ENCODE data around the gene IKZF5. TPM values are rescaled to one million over a fixed set of nuclear protein-coding genes. Genes with fewer than 3 reads are reported as not detected.

The IKZF5 gene
- total RNA-seq, 1 experiment from 2014 or later: 5.4 TPM

DNA sequence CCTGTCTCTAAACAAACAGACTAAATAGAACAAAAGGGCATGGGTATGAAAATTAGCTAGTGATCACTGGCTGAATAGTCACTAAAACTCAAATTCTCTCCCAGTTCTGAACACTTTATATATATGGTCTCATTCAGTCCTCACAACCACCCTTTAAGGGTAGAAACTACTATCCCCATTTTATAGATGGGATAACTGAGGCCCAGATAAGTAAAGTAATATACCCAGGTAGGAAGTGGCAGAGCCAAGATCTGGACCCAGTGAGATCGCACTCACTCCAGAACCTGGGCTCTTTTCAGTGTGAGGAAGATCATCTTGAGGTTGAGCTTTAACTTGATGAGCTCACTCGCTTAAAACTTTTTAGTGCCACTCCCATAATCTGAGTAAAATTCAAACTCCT is 23.9 kb downstream of the IKZF5 start:
- no peak for DNase-seq (ENCODE audit: low read depth)

GRCh38 chr10:122983898-122984297 is 24.7 kb downstream of the IKZF5 start:
- no peak for DNase-seq (ENCODE audit: low read depth)

DNA sequence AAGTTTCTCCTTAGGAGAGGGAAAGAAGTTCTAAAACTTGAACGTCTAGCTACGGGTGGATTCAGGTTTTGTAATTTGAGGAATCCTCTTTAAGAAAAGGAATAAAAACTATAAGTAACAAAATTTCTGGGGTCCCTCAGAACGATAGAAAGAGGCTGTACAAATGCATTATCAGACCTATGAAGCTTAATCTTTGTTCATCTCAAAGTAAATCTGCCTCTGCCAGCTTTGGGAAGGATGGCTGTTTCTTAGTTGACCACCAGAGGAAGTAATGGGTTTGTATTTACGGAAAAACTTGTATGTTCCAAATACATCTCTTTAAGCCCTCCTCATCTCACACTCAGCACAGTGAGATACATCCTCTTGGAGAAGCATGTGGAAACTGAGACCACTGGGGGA is 27.5 kb downstream of the IKZF5 start:
- peak; percentile 42 for DNase-seq (ENCODE audit: low read depth)

DNA sequence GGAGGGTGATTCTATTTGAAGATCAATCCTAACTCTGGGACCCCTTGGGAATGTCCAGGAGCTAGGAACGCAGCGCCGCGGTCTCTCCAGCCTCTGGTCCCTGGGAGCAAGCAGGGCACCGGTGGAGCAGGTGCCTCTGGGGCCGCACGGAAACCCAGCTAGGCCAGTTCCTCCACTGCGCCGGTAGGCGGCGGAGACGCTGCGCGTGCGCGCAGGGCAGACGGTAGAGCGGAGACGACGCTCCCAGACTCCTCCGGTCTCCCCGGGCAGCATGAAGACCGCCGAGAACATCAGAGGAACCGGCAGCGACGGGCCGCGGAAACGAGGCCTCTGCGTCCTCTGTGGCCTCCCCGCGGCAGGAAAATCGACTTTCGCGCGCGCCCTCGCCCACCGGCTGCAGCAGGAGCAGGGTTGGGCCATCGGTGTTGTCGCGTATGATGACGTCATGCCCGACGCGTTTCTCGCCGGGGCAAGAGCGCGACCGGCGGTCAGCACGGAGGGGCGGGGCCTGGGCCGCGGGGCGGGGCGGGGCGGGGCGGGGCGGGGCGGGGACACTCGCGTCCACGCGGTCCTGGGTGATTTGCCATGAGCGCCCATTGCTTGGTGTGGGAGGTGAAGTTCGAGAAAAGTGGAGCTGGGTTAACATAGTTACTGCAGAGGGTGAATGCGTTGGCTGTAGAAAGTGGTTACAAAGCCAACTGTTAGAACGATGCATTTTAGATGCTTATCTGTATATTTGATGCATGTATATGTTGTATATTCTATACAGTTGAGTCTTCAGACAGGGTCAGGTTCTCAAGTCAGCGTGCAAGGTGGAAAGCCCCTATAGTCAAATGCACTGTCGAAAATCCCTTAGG is 28.2 kb downstream of the IKZF5 start, which contains the start of gene PSTK:
PSTK (plus strand) TSS at position 193 of the 857 bp plus-strand sequence; CDS start at position 272, 79 bp downstream.
- peak; percentile 83 for DNase-seq (ENCODE audit: low read depth)

GRCh38 chr10:122974543-122975064 is 34.0 kb downstream of the IKZF5 start:
- no peak for DNase-seq (ENCODE audit: low read depth)

DNA sequence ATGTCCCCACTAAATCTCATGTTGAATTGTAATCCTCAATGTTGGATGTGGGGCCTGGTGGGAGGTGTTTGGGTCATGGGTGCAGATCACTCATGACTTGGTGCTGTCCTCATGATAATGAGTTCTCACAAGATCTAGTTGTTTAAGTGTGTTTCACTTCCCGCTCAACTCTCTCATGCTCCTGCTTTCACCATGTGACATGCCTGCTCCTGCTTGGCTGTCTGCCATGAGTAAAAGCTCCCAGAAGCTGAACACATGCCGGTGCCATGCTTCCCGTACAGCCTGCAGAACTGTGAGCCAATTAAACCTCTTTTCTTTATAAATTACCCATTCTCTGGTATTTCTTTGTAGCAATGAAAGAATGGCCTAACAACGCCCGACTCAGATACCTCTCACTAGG is 34.6 kb downstream of the IKZF5 start:
- no peak for DNase-seq (ENCODE audit: low read depth)

GRCh38 chr10:122968698-122969097 is 39.9 kb downstream of the IKZF5 start:
- no peak for DNase-seq (ENCODE audit: low read depth)

GRCh38 chr10:122966879-122967278 is 41.7 kb downstream of the IKZF5 start:
- DNase-seq (ENCODE audit: low read depth): no peak

DNA sequence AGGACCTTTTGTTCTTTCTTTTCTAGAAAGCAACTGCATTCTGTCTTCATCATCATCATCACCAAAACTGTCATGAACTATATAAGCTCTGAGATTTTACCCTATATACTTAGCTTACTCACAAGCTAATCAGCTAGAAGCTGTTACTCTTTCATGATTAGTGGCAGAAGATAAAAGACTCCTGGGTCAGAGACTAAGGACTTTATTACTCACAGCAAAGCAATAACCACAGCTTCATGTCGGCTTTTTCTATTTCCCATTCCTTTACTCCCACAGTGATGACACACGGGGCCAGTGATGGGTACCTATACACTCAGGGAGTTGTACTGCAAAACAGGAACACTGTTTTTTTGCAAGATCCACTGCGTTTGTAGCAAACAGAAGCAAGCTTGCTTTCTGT is 46.2 kb downstream of the IKZF5 start:
- no peak for DNase-seq (ENCODE audit: low read depth)

- DNase-seq (ENCODE audit: low read depth): peak; percentile 17
These were observed 51.1 kb downstream of the IKZF5 start for GRCh38 chr10:122957474-122957873.

DNA sequence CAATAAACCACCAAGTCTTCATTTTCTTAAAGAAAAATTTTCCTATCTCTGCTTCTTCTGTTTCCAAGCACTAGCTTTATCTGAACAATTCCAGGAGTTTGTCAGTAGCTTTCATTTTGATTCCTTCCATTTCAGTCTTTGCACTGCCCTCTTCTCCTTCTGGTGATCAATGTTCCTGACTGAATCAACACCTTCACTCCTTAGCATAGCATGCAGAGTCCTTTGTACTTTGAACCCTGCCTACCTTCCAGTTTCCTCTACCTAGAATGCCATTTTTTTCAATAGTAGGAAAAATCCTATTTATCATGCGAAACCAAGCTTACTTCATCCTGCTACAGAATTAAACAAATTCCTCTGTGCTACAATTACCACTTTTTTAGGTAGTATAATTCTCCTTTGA is 52.7 kb downstream of the IKZF5 start:
- no peak for DNase-seq (ENCODE audit: low read depth)

DNA sequence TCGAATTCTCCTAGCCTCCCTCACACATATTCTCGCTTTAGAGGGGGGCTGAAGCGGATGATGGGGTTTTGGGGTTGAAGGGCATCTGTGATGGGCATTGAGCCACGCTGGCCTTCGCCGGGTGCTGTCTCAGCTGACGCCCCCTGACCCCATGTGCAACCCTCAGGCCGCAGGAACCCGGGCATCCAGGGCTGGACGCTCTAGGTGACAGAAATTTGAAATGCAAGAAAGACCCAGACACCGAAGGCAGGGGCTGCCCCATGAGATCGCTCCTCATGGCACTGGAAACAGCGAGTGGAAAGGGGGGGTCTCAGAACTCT is 53.9 kb downstream of the IKZF5 start:
- no peak for DNase-seq (ENCODE audit: low read depth)

DNA sequence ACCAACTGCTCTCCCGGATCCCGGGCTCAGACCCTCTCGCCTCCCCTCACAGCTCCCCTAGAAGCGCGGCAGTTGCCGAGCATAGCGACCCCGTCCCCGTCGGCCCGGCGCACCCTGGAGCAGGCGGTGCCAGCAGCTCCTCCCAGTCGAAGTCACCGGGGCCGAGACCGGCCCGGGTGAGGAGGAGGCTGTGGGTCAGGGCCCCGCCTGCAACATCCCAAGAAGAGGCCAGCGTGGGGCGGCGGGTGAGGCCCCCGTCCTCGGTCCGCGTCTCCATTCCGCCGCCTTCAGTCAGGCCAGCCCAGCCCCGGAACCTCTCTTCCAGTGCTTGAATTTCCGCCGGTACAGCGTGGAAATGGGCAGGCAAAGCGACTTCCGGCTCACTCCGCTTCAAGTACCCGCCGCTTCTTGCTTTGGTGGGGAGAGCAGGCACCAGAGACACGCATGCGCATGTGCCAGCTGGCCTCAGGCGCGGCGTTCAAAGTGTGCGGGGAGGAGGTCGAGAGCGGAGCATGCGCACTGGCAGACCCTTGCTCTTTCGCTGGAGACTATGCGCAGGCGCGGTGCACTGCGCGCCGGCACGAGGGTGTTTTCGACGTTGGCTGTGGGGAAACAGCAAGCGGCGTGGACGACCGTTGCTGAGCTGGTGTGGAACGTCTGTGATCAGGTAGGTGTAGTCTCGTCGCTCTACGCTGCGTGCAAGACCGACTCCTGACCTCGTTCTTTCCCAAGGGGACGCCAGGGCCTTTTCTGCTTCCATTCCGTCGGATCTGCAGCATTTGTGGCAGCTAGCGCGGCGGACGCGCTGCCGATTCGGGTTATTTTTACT is 54.5 kb downstream of the IKZF5 start, which contains the start of gene C10orf88:
C10orf88 (minus strand) TSS at position 326 of the 829 bp plus-strand sequence; CDS start at position 277, 49 bp downstream.
- DNase-seq (ENCODE audit: low read depth): peak; percentile 98

GRCh38 chr10:122949296-122949695 is 59.3 kb downstream of the IKZF5 start:
- DNase-seq (ENCODE audit: low read depth): no peak

Other genes starting within 250 kb of the IKZF5 start
- 0.47 and 0.55 TPM in 2 replicates for gene CUZD1, start 162.9 kb downstream of the IKZF5 start, total RNA-seq (2014; rRNA removed; shearing (Covaris generic))
- gene FAM24B, start 129.2 kb downstream of the IKZF5 start, total RNA-seq (2014; rRNA removed; shearing (Covaris generic)): 7.2 and 7.9 TPM in 2 replicates
- not detected in 2 replicates for gene FAM24A, start 98.2 kb downstream of the IKZF5 start, total RNA-seq (2014; rRNA removed; shearing (Covaris generic))
- gene C10orf88, start 54.6 kb downstream of the IKZF5 start, total RNA-seq (2014; rRNA removed; shearing (Covaris generic)): 8.1 and 9.4 TPM in 2 replicates
- gene PSTK, start 28.4 kb downstream of the IKZF5 start, total RNA-seq (2014; rRNA removed; shearing (Covaris generic)): 9.1 and 9.6 TPM in 2 replicates
- gene ACADSB, start 211 bp upstream of the IKZF5 start, total RNA-seq (2014; rRNA removed; shearing (Covaris generic)): 3.2 and 4.9 TPM in 2 replicates
- not detected in 2 replicates for gene HMX3, start 127.2 kb upstream of the IKZF5 start, total RNA-seq (2014; rRNA removed; shearing (Covaris generic))
- gene HMX2, start 139.3 kb upstream of the IKZF5 start, total RNA-seq (2014; rRNA removed; shearing (Covaris generic)): 0.06 TPM in 1 of 2 replicates, not detected in the other
- 442 and 564 TPM in 2 replicates for gene BUB3, start 145.6 kb upstream of the IKZF5 start, total RNA-seq (2014; rRNA removed; shearing (Covaris generic))

All from HT1080 (cell line).